NCI-H2227 (cell line): Measurements from ENCODE around the gene LOXL1.

Experiments used
- DNase-seq: peaks from one replicate; lab custom pipeline; 2025; ENCODE audit not compliant: unreplicated experiment; lab: John Stamatoyannopoulos, UW

Gene LOXL1

DNA sequence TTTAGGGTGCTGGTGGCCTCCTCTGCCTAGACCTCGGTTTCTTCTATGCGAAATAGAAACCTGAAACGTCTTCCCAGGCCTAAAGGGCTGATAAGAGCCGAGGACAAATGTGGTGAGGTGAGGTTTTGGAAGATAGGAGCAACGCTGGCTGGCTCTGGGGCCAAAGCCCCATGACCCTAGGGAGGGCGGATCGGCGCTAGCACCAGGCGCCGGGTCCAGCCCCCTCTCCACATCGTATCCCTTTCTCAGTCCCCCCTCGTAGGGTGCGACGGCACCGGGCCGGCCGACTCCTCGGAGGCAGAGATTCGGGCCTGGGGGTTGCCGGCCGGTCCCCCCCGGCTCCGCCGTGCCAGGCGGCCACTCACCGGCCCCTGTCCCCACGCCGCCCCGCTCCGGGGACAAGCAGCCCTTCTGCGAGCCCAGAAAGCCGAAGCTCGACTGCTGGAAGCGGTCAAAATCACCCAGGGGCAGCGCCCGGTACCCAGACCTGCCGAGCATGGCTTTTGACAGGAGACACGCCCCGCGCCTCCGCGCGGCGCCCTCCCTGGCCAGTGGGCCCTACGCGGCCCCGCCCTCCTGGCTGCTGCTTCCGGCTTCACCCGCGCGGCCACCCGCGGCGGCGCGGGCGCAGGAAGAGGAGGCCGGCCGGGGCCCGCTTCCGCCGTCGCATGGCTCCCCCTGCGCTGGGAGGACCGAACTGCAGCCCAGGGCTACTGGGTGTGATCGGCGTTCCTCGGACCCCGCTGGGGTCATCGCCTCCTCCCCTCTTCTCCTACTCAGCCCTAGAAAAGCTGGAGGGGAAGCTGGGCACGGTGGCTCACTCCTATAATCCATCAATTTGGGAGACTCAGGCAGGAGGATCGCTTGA is 65.7 kb downstream of the LOXL1 start, which contains the start of gene STOML1:
Gene STOML1, minus strand, starts transcription at position 570 of the 868 bp plus-strand sequence. Its CDS starts 72 bp downstream, at position 498.
- peak; percentile 95 for DNase-seq

DNA sequence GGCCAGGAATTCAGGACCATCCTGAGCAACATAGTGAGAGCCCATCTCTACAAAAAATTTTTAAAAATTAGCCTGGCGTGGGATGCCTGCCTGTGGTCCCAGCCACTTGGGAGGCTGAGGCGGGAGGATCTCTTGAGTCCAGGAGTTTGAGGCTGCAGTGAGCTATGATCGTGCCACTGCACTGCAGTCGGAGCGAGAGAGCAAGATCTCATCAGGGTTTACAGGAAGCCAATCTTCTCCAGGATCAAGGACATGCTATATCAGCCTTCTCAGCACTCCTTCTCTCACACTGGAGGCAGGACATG is 66.3 kb downstream of the LOXL1 start:
- DNase-seq, result no peak

DNA sequence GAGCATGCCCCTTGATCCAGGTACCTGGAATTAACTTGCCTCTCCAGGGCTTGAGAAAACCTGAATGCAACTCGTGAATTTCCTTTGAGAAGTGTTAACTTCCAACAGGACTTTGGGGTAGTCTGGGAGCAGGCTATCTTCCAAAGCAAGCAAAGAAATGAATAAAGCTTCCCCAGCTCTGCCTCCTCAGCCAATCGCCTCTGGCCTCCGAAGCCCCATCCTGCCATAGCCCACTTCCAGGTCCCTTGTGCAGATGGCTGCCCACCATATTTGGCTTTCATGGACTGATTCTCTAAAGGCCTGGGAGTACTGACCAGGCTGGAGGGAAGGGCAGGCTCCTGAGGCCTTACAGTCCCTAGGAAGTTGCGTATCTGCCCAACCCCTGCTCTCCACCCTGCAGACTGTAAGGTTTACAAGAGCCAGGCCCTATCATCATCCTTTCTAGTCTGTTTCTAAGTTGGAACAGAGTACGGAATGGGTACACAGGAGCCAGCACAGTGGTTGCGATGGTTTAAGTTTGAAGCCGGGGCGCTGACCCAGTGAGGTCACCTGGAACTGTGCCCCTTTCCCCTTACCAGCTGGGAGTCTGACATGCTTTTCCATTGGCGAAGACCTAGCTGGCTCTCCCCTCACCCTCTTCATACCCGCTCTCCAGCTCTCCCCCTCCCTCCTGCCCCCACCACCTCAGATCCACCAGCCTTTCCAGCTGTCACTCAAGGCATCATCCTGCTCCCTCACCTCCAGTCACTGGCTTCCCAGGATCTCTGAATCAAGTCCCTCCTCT is 67.1 kb downstream of the LOXL1 start:
- peak; percentile 7 for DNase-seq

DNA sequence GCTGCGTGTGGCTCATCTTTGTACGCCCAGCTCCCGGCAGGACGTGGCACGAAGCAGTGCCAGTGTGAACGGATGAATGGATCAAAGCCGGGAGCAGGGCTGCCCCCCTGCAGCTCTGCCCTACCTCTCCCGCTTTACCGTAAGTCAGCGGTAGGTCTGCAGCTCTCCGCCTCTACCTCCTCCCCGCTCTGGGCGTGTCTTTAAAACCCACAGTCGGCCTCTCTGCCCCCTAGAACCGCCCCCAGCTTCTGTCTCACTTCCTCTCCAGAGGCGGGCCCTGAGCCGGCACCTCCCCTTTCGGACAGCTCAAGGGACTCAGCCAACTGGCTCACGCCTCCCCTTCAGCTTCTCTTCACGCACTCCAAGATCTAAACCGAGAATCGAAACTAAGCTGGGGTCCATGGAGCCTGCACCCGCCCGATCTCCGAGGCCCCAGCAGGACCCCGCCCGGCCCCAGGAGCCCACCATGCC is 68.2 kb downstream of the LOXL1 start, which contains the start of gene PML:
Gene PML, plus strand, starts transcription at position 304 of the 471 bp plus-strand sequence. Its CDS starts 97 bp downstream, at position 401.
- peak; percentile 90 for DNase-seq

DNA sequence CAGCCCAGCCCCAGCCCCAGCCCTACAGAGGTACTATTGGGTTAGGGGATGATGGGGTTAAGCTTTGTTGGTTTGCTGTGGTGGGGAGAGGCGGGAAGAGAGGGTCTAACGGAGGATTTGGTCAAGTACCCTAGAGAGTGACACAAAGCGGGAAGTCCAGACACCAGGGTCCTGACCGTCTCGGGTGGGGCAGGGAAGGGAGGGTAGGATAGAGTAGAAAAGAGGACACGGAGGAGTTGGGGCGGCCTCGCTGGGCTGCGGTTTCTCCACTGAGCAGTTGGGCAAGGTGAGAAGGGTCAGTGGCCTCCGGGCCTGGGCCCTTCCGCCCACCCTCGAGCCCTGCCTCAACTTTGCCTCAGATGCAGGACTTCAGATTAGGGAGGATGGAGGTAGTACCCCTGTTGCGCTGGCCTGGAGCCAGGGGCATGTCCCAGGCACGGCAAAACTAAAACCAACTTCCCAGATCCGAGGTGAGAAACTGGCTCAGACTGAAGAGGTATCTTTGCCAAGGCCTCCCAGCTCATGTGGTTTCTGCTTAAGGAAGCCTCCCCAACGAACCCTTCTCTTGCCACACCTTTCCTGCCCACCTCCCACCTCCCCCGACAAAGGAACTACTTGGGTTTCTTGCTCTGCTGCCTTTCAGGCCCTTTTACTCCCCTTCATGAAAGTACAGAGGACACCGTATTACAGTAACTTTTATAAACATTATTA is 68.8 kb downstream of the LOXL1 start:
- no peak for DNase-seq

DNA sequence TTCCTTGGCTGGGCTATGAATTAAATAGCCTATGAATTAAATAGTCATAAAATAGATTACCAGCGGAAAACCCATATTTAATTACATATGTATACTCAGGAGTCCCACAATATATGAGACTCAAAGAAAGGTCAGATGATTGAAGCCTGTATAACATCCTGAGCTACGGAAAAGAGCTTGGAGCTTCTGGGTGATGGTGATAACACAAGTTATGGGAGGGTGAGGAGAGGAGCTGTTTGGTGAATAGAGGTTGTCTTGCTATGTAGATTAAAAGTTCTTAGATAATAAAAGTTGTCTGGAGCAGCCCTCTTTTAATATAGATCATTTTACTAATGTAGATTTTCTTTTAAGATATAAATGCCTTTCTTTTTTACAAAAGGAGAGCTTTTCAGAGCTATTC is 70.0 kb downstream of the LOXL1 start:
- no peak for DNase-seq

DNA sequence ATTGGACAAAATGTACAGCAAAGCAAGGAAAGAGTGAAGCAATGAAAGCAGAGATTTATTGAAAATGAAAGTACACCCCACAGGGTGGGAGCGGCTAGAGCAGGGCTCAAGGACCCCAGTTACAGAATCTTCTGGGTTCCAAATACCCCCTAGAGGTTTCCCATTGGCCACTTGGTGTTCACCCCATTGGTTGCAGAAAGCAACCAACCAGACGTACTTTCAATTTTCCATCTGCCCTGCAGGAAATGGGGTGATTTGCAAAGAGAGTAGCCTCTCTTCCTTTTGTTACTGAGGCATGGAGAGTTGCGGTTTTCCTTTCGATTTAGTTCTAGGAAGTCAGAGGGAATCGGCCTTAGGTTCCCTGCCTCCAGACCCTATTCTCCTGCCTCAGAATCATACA is 70.7 kb downstream of the LOXL1 start:
- no peak for DNase-seq

DNA sequence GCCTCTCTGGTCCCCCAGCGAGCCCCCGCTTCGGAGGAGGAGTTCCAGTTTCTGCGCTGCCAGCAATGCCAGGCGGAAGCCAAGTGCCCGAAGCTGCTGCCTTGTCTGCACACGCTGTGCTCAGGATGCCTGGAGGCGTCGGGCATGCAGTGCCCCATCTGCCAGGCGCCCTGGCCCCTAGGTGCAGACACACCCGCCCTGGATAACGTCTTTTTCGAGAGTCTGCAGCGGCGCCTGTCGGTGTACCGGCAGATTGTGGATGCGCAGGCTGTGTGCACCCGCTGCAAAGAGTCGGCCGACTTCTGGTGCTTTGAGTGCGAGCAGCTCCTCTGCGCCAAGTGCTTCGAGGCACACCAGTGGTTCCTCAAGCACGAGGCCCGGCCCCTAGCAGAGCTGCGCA is 71.7 kb downstream of the LOXL1 start:
- DNase-seq, result no peak
